DND-41 (cell line): ENCODE data around the gene ZNF750.

Experiments
- ATAC-seq: fragments of 200-7000 bp; cut with Tn5 transposase; 3 replicates; pipeline ENCODE4 v1.9.1; 2021; ENCODE audit warnings: low read depth; ENCODE audit not compliant: insufficient read depth
- DNase-seq: peaks from one replicate; pipeline ENCODE4 v3.0.0-alpha.2; 2020
- H2AFZ ChIP-seq: 2 replicates; pipeline ENCODE4 v1.6.0; 2012; ENCODE audit warnings: low read depth, low read length
- H3K27ac ChIP-seq: 2 replicates; pipeline ENCODE4 v1.5.1; 2012; ENCODE audit warnings: low read length, inconsistent platforms
- H3K27me3 ChIP-seq: fragments of 200-600 bp; sonication (generic); 2 replicates; pipeline ENCODE4 v1.6.0; 2012; ENCODE audit warnings: low read length, mild to moderate bottlenecking, inconsistent platforms; ENCODE audit not compliant: insufficient read depth, poor library complexity
- H3K36me3 ChIP-seq: 2 replicates; pipeline ENCODE4 v1.5.1; 2012; ENCODE audit warnings: low read length, inconsistent platforms; ENCODE audit not compliant: insufficient read depth
- H3K4me1 ChIP-seq: 2 replicates; pipeline ENCODE4 v1.5.1; 2012; ENCODE audit warnings: mild to moderate bottlenecking, low read length; ENCODE audit not compliant: insufficient read depth
- H3K4me2 ChIP-seq: 2 replicates; pipeline ENCODE4 v1.6.0; 2012; ENCODE audit warnings: mild to moderate bottlenecking, moderate library complexity, low read length, inconsistent platforms; ENCODE audit not compliant: insufficient read depth
- H3K4me3 ChIP-seq, 2 experiments: fragments of 200-600 bp in 1 of 2; shearing (Covaris generic) in 1 of 2; 2 replicates each; pipeline ENCODE4 v1.5.1; 2012 to 2016; ENCODE audit warnings: inconsistent platforms in 2 of 2, low read length in 2 of 2, mild to moderate bottlenecking in 2 of 2, low read depth in 1 of 2, moderate library complexity in 1 of 2
- H3K79me2 ChIP-seq: 2 replicates; pipeline ENCODE4 v1.6.0; 2012; ENCODE audit warnings: low read length, inconsistent platforms; ENCODE audit not compliant: insufficient read depth
- H3K9ac ChIP-seq: 2 replicates; pipeline ENCODE4 v1.6.0; 2012; ENCODE audit warnings: low read depth, mild to moderate bottlenecking, inconsistent platforms, low read length, moderate library complexity
- H3K9me3 ChIP-seq: 2 replicates; pipeline ENCODE4 v1.5.1; 2012; ENCODE audit warnings: low read length, moderate library complexity, mild to moderate bottlenecking, inconsistent platforms; ENCODE audit not compliant: insufficient read depth, severe bottlenecking
- H4K20me1 ChIP-seq: 2 replicates; pipeline ENCODE4 v1.6.0; 2012; ENCODE audit warnings: low read length; ENCODE audit not compliant: insufficient read depth
- EZH2 ChIP-seq: IDR thresholded peaks from 3 replicates; pipeline ENCODE4 v1.6.1; 2012; ENCODE audit warnings: borderline replicate concordance, low read depth, mild to moderate bottlenecking, moderate library complexity, low read length, inconsistent platforms; ENCODE audit not compliant: severe bottlenecking
- TF ChIP-seq, protein P1 (sequence below): IDR thresholded peaks from 2 replicates; pipeline ENCODE4 v1.5.1; 2012; ENCODE audit warnings: borderline replicate concordance, low read length, moderate library complexity, mild to moderate bottlenecking; ENCODE audit not compliant: poor library complexity, severe bottlenecking; ENCODE audit errors: extremely low read depth

The ZNF750 gene

DNA sequence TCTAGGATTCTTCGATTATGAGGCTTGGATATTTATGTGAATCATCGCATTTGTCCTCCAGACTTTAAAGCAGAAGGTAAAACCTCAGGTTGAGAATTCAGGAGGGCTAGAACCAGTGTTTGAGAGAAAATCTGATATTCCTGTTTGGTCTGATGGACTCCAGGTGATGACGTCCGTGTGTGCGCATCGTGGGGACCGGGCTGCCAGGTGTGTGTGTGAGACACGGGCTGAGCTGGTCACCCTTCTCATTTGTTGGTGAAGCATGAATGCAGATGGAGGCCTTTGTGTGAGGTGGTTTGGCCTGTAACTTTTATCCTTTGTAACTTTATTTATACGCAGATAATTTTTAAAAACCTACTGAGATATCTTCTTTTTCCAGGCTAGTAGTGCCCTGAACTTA, 42.8 kb downstream of the ZNF750 start:
- peaks cover 4% of the 10 kb centered on the region for H3K9me3 ChIP-seq
- ATAC-seq (no peak), DNase-seq (no peak)
- no peak overlapping the region for H3K27ac ChIP-seq
- H3K79me2 ChIP-seq: peaks cover 61% of the 10 kb centered on the region
- H3K9ac ChIP-seq: no peak overlapping the region
- no peak overlapping the region for H2AFZ ChIP-seq
- peaks cover 67% of the 10 kb centered on the region for H3K36me3 ChIP-seq
- TF ChIP-seq, protein P1, sequence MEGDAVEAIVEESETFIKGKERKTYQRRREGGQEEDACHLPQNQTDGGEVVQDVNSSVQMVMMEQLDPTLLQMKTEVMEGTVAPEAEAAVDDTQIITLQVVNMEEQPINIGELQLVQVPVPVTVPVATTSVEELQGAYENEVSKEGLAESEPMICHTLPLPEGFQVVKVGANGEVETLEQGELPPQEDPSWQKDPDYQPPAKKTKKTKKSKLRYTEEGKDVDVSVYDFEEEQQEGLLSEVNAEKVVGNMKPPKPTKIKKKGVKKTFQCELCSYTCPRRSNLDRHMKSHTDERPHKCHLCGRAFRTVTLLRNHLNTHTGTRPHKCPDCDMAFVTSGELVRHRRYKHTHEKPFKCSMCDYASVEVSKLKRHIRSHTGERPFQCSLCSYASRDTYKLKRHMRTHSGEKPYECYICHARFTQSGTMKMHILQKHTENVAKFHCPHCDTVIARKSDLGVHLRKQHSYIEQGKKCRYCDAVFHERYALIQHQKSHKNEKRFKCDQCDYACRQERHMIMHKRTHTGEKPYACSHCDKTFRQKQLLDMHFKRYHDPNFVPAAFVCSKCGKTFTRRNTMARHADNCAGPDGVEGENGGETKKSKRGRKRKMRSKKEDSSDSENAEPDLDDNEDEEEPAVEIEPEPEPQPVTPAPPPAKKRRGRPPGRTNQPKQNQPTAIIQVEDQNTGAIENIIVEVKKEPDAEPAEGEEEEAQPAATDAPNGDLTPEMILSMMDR: no peak
- TF ChIP-seq EZH2: no peak
- peaks cover 38% of the 10 kb centered on the region; the same call in 1 of the 2 replicates for H4K20me1 ChIP-seq
- no peak overlapping the region for H3K4me3 ChIP-seq
- H3K27me3 ChIP-seq: no peaks in the 10 kb centered on the region
- no peaks in the 10 kb centered on the region for H3K4me1 ChIP-seq
- no peak overlapping the region for H3K4me2 ChIP-seq

GRCh38 chr17:82795615-82796014, 44.2 kb downstream of the ZNF750 start:
- Histone ChIP-seq H3K9me3 (no peaks in the 10 kb centered on the region), H3K4me3 (no peak overlapping the region), H2AFZ (no peak overlapping the region), H3K4me1 (no peaks in the 10 kb centered on the region), H3K79me2 (peaks cover 58% of the 10 kb centered on the region), H4K20me1 (peaks cover 38% of the 10 kb centered on the region), H3K27me3 (no peaks in the 10 kb centered on the region), H3K9ac (no peak overlapping the region), H3K4me2 (no peak overlapping the region), H3K36me3 (peaks cover 61% of the 10 kb centered on the region), H3K27ac (0 out of 2 replicates have a peak overlapping the region, but pooled peaks have one; percentile 33)
- DNase-seq: no peak
- TF ChIP-seq, protein P1: no peak
- TF ChIP-seq EZH2: no peak
- ATAC-seq: no peak

- H3K4me1 ChIP-seq: no peaks in the 10 kb centered on the region
- H3K4me2 ChIP-seq: no peak overlapping the region
- H3K27me3 ChIP-seq: no peaks in the 10 kb centered on the region
- no peaks in the 10 kb centered on the region for H3K9me3 ChIP-seq
- peaks cover 44% of the 10 kb centered on the region for H4K20me1 ChIP-seq
- H2AFZ ChIP-seq: no peak overlapping the region
- H3K79me2 ChIP-seq: peaks cover 62% of the 10 kb centered on the region
- ATAC-seq (no peak), DNase-seq (no peak)
- no peak overlapping the region for H3K9ac ChIP-seq
- H3K36me3 ChIP-seq: peaks cover 61% of the 10 kb centered on the region
- no peak overlapping the region for H3K4me3 ChIP-seq
- TF ChIP-seq, protein P1: no peak
- H3K27ac ChIP-seq: 0 out of 2 replicates have a peak overlapping the region, but pooled peaks have one; percentile 34
Observed at GRCh38 chr17:82794781-82795482, 44.9 kb downstream of the ZNF750 start.
